Measurements from ENCODE around the gene KMO. TPM values are rescaled to one million over a fixed set of nuclear protein-coding genes. Genes with fewer than 3 reads are reported as not detected.

The KMO gene
- total RNA-seq, 1 experiment from 2014 or later: 0.07 TPM

DNA sequence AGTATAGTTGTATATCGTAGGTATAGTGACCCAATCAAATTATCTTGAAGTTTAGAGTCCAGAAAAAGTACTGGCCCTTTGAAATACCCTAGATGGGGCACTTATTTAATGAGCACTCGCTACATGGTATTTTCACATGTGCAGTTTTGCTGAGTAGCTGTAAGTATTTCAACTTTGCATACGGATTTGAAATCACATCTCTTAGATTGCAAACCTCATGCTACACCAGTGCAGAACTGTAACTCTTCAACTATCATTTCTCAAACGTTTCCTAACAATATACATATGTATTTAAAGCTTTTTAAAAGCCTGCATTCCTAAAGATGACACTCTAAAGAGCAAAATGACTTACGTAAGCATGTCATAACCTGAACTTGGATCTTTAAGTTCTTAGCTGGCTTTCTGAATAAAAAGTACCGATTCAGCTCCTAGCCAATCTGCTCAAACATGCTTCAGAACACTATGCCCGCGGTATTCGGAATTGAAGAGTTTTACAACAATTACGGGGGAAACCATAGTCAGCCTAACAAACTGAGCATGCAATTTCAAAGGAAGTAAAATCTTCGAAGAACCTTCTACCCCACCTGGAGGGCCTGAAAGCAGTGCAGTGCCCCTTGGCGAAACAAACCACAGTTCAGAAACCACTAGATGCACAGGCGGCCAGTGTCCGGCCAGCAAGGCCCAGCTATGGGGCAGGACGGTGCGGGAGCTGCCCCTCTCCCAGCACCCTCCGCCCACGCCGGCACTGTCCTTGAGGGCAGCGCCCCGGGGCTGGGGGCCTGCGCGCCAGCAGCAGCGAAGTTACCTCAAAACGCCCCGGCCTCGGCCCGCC is 13.5 kb upstream of the KMO start:
- no peaks in the 10 kb centered on the region for H3F3A ChIP-seq (ENCODE audit: insufficient read depth, low read depth)
- H3K36me3 ChIP-seq (ENCODE audit: low read depth): peaks cover 4% of the 10 kb centered on the region
- CTCF ChIA-PET: no interaction called here
- peak overlapping the region; percentile 90 for H3K4me3 ChIP-seq
- no peaks in the 10 kb centered on the region for H3K27me3 ChIP-seq (ENCODE audit: insufficient read depth, low read depth)
- POLR2A ChIA-PET (ENCODE audit: unreplicated experiment): interaction anchor here (0.7 kb wide), 1 partner anchor 1668 kb away, joined by 5 read pairs; no protein-coding TSS in a partner anchor
- H3K9me2 ChIP-seq (ENCODE audit: insufficient read depth): no peaks in the 10 kb centered on the region
- peak overlapping the region; percentile 98 for H3K4me2 ChIP-seq
- peak overlapping the region; percentile 85 for H2AFZ ChIP-seq
- peaks cover 26% of the 10 kb centered on the region for H3K4me1 ChIP-seq (replicated peaks; ENCODE audit: insufficient read depth)
- H3K79me2 ChIP-seq (ENCODE audit: low read depth): peaks cover 48% of the 10 kb centered on the region
- BruUV-seq (replicated peaks): TSS peak; percentile 58
- intact Hi-C loops (cut with micrococcal nuclease; ENCODE audit: unreplicated experiment): loop anchor here (5.0 to 10.0 kb wide), 3 partner anchors 94 to 499 kb away; partner anchors contain the start of gene MAP1LC3C
- peak overlapping the region; percentile 18; the same call in 1 of the 2 replicates for H3K27ac ChIP-seq
- no peak for TF ChIP-seq EZH2 (IDR thresholded peaks at IDR 0.05; ENCODE audit: low read depth)
- TF ChIP-seq, protein P1, sequence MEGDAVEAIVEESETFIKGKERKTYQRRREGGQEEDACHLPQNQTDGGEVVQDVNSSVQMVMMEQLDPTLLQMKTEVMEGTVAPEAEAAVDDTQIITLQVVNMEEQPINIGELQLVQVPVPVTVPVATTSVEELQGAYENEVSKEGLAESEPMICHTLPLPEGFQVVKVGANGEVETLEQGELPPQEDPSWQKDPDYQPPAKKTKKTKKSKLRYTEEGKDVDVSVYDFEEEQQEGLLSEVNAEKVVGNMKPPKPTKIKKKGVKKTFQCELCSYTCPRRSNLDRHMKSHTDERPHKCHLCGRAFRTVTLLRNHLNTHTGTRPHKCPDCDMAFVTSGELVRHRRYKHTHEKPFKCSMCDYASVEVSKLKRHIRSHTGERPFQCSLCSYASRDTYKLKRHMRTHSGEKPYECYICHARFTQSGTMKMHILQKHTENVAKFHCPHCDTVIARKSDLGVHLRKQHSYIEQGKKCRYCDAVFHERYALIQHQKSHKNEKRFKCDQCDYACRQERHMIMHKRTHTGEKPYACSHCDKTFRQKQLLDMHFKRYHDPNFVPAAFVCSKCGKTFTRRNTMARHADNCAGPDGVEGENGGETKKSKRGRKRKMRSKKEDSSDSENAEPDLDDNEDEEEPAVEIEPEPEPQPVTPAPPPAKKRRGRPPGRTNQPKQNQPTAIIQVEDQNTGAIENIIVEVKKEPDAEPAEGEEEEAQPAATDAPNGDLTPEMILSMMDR (conservative IDR thresholded peaks at IDR 0.05): no peak
- no peaks in the 10 kb centered on the region for H3K9me3 ChIP-seq (ENCODE audit: insufficient read depth, low read depth)
- peak; percentile 28 to 36 for DNase-seq
- no peaks in the 10 kb centered on the region for H4K20me1 ChIP-seq (ENCODE audit: insufficient read depth)

DNA sequence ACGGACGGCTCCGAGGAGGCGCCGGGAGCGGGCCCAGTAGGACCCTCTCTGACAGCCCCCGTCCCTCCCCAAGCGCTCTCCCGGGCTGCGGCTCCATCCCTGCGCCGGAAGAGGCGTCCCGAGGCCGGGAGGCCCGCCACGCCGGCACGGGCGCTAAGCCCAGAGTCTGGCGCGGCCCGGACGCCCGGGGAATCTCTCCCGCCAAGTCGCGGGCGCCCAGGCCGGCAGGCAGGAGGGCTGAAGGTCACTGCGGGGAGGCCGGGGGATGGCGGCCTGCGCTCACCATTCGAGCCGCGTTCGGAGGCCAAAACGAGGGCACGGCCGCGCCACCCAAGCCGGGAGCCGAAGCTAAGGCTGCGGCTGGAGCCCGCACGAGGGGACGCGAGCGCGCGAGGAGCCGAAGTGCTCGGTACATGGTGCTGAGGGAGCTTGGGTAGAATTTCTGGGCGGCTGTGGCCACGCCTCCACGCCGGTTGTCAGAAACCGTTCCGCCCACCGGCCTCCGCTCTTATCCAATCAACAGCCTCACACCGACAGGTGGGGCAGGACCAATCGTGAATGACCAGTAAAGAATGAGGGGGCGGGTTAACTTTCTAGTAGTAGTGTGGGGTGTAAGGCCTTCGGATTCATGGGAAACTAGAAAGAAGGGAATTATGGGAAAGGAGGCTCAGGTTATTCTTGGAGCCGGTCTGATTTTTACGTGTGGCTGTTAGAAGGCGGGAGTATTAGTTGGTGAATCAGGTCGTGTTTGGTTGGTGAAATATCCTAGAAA is 12.7 kb upstream of the KMO start, which contains the start of gene FH:
TSS of gene FH (minus strand) at position 448 of the 772 bp plus-strand sequence. CDS start at position 415, 33 bp downstream.
- Histone ChIP-seq H3K27me3 (ENCODE audit: insufficient read depth, low read depth) (no peaks in the 10 kb centered on the region), H3K79me2 (ENCODE audit: low read depth) (peaks cover 44% of the 10 kb centered on the region), H3K4me1 (replicated peaks; ENCODE audit: insufficient read depth) (peaks cover 26% of the 10 kb centered on the region), H3F3A (ENCODE audit: insufficient read depth, low read depth) (no peaks in the 10 kb centered on the region), H4K20me1 (ENCODE audit: insufficient read depth) (no peaks in the 10 kb centered on the region), H3K36me3 (ENCODE audit: low read depth) (peaks cover 3% of the 10 kb centered on the region; the same call in 1 of the 2 replicates), H2AFZ (peak within 1 kb of the TSS; percentile 93), H3K27ac (peak within 1 kb of the TSS; percentile 39; the same call in 1 of the 2 replicates), H3K9me3 (ENCODE audit: insufficient read depth, low read depth) (no peaks in the 10 kb centered on the region), H3K9me2 (ENCODE audit: insufficient read depth) (no peaks in the 10 kb centered on the region), H3K4me2 (peak within 1 kb of the TSS; percentile 98), H3K4me3 (peak within 1 kb of the TSS; percentile 90)
- intact Hi-C loops (cut with micrococcal nuclease; ENCODE audit: unreplicated experiment): loop anchor here (5.0 to 10.0 kb wide), 3 partner anchors 93 to 498 kb away; partner anchors contain the start of gene MAP1LC3C
- peak; percentile 94 to 96 for DNase-seq
- CTCF ChIA-PET: no interaction called here
- TF ChIP-seq EZH2 (IDR thresholded peaks at IDR 0.05; ENCODE audit: low read depth): no peak
- TF ChIP-seq, protein P1 (conservative IDR thresholded peaks at IDR 0.05): no peak
- BruUV-seq (replicated peaks): no TSS peak
- POLR2A ChIA-PET (ENCODE audit: unreplicated experiment): interaction anchor here (0.7 kb wide), 1 partner anchor 14 kb away, joined by 3 read pairs; no protein-coding TSS in a partner anchor

DNA sequence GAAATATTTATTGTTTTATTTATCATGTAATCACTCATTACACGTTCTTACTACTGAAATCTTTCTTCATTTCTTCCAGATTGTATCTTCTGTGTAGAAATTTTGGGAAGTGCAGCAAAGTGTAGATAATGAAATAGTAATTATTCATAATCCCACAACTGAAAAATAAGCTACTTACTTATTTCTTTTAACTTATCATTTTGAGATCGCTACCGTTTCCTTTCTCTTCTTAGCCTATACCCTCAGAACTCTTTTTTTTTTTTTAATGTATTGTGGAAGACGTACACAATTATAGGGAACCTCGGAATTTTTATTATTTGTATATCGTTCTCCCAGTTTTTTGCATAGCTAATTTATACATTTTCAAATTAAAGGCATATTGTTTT is 12.1 kb upstream of the KMO start:
- no peaks in the 10 kb centered on the region for H3F3A ChIP-seq (ENCODE audit: insufficient read depth, low read depth)
- H2AFZ ChIP-seq: peak overlapping the region; percentile 93
- no peaks in the 10 kb centered on the region for H3K9me3 ChIP-seq (ENCODE audit: insufficient read depth, low read depth)
- peaks cover 26% of the 10 kb centered on the region for H3K4me1 ChIP-seq (replicated peaks; ENCODE audit: insufficient read depth)
- H3K4me2 ChIP-seq: peak overlapping the region; percentile 84
- no peaks in the 10 kb centered on the region for H3K9me2 ChIP-seq (ENCODE audit: insufficient read depth)
- ChIA-PET CTCF (no interaction called here), POLR2A (ENCODE audit: unreplicated experiment) (interaction anchor here (0.6 to 0.7 kb wide), 3 partner anchors 14 to 669 kb away, joined by 3 to 5 read pairs (median 3); no protein-coding TSS in a partner anchor)
- peaks cover 3% of the 10 kb centered on the region; the same call in 1 of the 2 replicates for H3K36me3 ChIP-seq (ENCODE audit: low read depth)
- DNase-seq: no peak
- H3K27me3 ChIP-seq (ENCODE audit: insufficient read depth, low read depth): no peaks in the 10 kb centered on the region
- peak overlapping the region; percentile 90 for H3K4me3 ChIP-seq
- TF ChIP-seq, protein P1 (conservative IDR thresholded peaks at IDR 0.05): no peak
- no peak for TF ChIP-seq EZH2 (IDR thresholded peaks at IDR 0.05; ENCODE audit: low read depth)
- intact Hi-C loops (cut with micrococcal nuclease; ENCODE audit: unreplicated experiment): no loop called here
- no peaks in the 10 kb centered on the region for H4K20me1 ChIP-seq (ENCODE audit: insufficient read depth)
- H3K27ac ChIP-seq: peak overlapping the region; percentile 39; the same call in 1 of the 2 replicates
- TSS peak; percentile 65 for BruUV-seq (replicated peaks)
- peaks cover 38% of the 10 kb centered on the region for H3K79me2 ChIP-seq (ENCODE audit: low read depth)
